IPS-18c (cell line): ENCODE results near the gene GRAMD1B.
"Not testable (repeated sequence)": the region's sequence is repeated elsewhere in the genome, so short reads cannot be mapped to it uniquely, and the experiment has no call there.

Experiments used
- H3K4me3 ChIP-seq: 2 replicates; pipeline ENCODE4 v1.7.0; 2013; ENCODE audit warnings: low read depth, mild to moderate bottlenecking, low read length, moderate library complexity; ENCODE audit not compliant: insufficient read depth
- H3K9me3 ChIP-seq: one replicate; pipeline ENCODE4 v1.6.1; 2013; ENCODE audit warnings: mild to moderate bottlenecking, low read length, moderate library complexity; ENCODE audit not compliant: control insufficient read depth, insufficient read depth

GRAMD1B gene

GRCh38 chr11:123430721-123431497 lies 840 bp downstream of the GRAMD1B start:
- peak overlapping the region; percentile 84 for H3K4me3 ChIP-seq
- no peaks in the 10 kb centered on the region for H3K9me3 ChIP-seq

- H3K9me3 ChIP-seq: no peaks in the 10 kb centered on the region
- H3K4me3 ChIP-seq: peak overlapping the region; percentile 84; the same call in 1 of the 2 replicates
Observed at GRCh38 chr11:123431619-123432018, 1.6 kb downstream of the GRAMD1B start.

- no peaks in the 10 kb centered on the region for H3K9me3 ChIP-seq
- no peak overlapping the region for H3K4me3 ChIP-seq
Observed at GRCh38 chr11:123434262-123434661, 4.2 kb downstream of the GRAMD1B start.

DNA sequence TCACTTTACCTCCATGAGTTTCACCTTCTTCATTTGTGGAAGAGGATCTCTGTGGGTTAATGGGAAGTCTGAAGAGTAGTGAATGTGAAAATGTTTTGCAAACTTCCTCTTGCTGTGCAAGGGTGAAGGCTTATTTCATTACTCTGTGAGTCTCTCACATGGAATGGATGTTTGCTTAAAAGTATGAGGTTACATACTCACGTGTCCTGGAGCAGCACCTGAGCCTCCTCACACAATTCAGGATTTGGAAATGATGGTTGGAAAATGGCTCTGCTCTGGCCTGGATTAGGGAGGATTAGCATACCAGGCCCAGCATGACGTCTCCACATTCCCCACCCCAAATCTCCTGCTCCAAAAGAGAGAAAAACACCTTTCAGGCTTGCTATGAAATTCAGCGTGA lies 4.8 kb downstream of the GRAMD1B start:
- peaks cover 3% of the 10 kb centered on the region for H3K9me3 ChIP-seq
- no peak overlapping the region for H3K4me3 ChIP-seq

DNA sequence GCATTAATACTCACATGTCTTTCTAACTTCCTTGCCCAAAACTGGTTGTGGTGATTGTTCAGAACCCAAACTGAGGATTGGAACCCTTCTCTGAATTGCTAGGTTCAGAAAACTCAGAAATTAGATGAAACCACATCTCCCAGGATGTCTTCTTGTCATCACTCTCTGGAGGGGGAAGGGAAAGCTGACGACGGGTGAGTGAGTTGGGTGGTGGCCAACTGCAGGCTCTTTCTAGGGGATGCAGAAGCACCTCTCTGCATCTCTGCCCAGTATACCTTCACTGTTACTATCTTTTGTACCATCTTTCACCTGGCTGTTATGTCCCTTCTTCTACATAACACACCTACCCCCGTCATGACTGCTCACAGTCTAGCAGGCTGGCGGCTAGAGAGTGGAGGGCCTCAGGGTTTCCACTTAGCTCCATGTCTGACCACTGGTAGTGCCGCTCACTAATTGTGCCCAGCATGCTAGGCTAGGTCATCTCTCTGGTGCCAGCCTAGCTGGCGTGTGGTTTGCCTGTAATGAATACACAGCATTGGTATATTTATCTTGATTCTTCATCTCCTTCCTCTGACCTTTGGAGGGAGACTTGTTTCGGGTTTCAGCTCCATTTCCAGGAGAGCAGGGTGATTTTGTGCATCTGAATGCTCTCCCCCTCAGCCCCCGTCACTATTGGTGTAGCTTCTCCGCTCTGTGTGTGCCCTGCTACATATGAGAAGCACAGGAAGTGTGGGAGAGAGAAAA lies 7.3 kb downstream of the GRAMD1B start:
- no peak overlapping the region for H3K4me3 ChIP-seq

DNA sequence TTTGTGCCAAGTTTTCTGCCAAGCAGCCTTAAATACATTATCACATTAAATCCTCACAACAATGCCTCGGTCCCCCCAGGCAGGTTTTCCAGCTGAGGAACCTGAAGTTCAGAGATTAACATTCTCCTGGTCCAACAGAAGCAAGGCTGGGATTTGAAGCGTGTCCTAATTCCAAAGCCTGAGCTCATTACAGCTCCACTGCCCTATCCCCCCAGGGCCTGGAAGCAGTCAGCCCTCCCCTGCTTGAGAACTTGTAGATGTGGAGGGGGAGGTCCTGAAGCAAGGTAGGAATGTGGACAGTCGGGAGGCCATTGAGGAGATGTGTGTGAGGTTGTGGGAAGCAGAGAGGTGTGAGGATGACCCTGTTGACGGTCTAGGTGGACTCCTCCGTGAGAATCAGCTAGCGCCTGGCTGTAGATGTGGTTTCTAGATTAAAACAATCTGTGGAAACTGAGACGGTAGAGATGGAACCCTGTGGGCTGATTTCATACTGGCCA lies 8.1 kb downstream of the GRAMD1B start:
- no peak overlapping the region for H3K4me3 ChIP-seq
- peaks cover 4% of the 10 kb centered on the region for H3K9me3 ChIP-seq

More for the DNA sequence above, 7.3 kb downstream of the GRAMD1B start:
- peaks cover 4% of the 10 kb centered on the region for H3K9me3 ChIP-seq

DNA sequence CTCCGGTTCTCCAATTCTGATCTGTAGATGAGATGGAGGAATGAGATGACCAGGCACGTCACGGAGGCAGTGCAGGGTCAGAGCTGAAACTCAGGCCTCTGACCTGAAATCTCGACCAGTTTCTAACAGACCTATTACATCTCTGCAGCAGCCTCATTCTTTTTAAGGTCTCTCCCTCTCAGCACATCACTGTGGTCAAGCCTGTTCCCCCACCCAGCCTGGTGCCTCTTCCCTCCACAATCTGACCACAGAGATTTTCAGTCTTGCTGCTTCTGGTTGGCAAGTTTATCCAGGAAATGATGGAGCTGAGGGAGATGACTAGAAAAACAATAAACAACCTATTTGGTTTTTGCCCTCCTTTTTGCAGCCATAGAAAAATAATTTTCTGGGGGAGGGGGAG lies 9.5 kb downstream of the GRAMD1B start:
- Histone ChIP-seq H3K4me3 (no peak overlapping the region), H3K9me3 (peaks cover 4% of the 10 kb centered on the region)

DNA sequence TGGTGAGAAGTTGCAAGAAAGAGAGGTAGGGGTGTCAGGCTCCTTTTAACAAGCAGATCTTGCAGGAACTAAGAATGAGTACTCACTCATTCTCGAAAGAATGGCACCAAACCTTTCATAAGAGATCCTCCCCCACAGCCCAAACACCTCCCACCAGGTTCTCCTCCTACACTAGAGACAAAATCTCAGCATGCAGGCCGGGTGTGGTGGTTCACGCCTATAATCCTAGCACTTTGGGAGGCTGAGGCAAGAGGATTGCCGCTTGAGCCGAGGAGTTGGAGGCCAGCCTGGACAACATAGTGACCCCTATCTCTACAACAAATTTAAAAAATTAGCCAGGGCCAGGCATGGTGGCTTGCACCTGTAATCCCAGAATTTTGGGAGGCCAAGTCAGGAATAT lies 11.1 kb downstream of the GRAMD1B start:
- H3K4me3 ChIP-seq: no peak overlapping the region
- peaks cover 4% of the 10 kb centered on the region for H3K9me3 ChIP-seq

GRCh38 chr11:123443851-123444623 lies 14.0 kb downstream of the GRAMD1B start:
- H3K4me3 ChIP-seq: no peak overlapping the region
- peaks cover 4% of the 10 kb centered on the region for H3K9me3 ChIP-seq

DNA sequence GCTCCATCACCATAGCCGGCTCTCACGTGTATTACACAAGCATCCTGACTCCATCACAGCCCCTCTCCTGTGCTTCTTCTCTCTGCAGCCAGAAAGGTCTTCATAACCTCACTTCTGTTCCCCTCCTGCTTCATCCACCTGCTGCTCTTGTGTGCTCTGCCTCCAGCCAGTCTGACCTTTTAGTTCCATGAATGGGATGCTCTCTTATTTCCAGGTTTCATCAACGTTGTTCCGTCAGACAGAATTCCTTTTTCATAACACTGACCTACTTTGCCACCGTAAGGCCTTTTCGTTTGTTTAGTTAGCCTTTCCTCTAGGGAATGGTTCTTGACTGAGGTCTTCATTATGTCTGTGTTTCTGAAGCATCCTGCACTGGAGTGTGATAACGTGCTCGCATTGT lies 18.8 kb downstream of the GRAMD1B start:
- H3K4me3 ChIP-seq: no peak overlapping the region
- H3K9me3 ChIP-seq: peaks cover under 1% of the 10 kb centered on the region

- H3K4me3 ChIP-seq: no peak overlapping the region
- peaks cover 3% of the 10 kb centered on the region for H3K9me3 ChIP-seq
Observed at GRCh38 chr11:123449436-123449835, 19.4 kb downstream of the GRAMD1B start.

- H3K4me3 ChIP-seq: no peak overlapping the region
- peaks cover 3% of the 10 kb centered on the region for H3K9me3 ChIP-seq
Observed at GRCh38 chr11:123450623-123451022, 20.6 kb downstream of the GRAMD1B start.

DNA sequence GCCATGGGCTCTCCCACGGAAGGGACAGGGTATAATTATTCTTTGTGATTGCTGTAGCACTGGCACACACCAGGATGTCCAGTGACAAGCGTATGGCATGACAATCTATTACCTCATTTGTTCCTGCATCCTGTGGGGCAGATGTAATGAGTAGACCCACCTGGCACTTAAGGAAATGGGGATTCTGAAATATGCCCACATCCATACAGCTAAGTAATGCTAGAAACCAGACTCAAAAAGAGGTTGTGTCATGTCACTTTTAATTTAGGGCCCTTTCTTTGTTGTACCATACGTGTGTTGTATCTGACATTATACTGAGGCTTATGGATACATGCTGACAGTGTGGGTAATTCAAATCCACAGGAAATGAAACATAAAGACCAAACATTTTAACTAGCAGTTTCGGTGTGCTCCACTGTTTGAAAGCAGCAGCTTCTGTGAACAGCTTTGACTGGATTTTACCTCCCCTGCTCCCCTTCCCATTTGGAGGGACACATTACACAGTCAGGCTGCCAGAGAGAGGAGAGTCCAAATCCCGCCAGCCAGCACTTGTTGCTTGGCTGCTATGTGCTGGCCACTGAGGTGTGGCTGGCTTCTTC lies 21.2 kb downstream of the GRAMD1B start:
- H3K9me3 ChIP-seq: peaks cover 3% of the 10 kb centered on the region
- no peak overlapping the region for H3K4me3 ChIP-seq

- H3K4me3 ChIP-seq: no peak overlapping the region
- peaks cover 3% of the 10 kb centered on the region for H3K9me3 ChIP-seq
Observed at GRCh38 chr11:123452794-123453193, 22.7 kb downstream of the GRAMD1B start.

DNA sequence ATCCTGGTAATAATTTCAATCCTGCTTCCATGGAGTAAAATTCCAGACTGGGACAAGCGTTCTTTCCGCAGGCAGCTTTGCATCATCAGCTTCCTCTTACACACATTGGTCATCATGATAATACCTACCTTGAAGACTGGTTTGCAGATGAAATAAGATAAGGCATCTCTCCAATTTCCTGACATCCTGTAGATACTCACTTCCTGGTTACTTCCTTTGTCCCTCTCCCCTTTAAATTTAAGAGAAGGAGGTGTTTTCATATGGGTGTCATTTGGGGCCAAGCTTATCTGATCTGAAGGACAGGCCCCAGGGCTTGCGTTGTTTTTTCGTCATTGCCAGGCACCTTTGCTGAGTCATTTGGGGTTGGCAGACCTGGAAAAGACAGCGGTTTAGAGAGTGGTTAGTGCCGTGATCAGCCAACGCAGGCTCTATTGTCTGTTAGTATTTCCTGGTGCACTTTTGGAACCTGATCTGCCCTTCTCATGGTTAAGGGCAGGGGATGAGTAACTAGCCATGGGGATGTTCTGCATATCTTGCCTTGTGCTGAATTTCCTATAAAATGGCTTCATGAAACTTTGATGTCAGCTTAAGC lies 24.1 kb downstream of the GRAMD1B start:
- Histone ChIP-seq H3K9me3 (peaks cover 3% of the 10 kb centered on the region), H3K4me3 (no peak overlapping the region)

DNA sequence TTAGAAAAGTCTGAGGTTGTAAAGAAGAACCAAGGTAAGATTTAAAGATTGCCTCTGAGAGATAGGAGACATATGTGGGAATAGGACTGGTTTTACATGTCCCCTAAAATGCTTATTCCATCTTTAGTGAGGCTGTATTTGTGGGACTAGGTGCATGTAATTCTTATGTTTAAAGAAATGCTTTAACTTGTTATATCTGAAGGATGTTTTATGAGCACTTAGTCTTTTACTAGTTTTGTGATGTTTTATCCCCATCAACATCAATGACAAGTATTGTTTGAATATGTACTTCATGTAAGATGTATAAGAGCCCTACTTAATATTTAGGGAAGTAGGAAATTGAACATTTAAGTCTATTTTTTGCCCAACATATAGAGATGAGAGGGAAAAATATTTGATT lies 24.7 kb downstream of the GRAMD1B start:
- Histone ChIP-seq H3K9me3 (peaks cover 3% of the 10 kb centered on the region), H3K4me3 (no peak overlapping the region)

GRCh38 chr11:123456448-123456847 lies 26.4 kb downstream of the GRAMD1B start:
- H3K9me3 ChIP-seq, H3K4me3 ChIP-seq: not testable (repeated sequence)
